ENCODE results near the gene MISP.

Gene MISP

DNA sequence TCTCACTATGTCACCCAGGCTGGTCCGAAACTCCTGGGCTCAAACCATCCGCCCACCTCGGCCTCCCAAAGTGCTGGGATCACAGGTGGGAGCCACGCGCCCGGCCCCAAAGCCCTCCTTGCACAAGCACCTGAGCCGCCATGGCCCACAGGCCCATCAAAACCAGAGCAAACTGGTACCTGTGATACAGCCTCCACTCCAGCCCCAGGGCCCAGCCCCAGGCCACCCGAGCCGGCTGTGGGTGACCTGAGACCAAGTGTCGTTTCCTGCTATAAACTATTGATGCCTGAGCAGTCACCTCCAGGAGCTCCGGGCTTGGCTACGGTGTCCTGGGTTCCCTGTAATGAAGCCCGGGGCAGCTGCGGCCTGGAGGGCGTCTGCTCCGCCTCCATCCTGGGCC is 36.6 kb downstream of the MISP start:
- Histone ChIP-seq H3K27ac (ENCODE audit: low read length) (no peak overlapping the region), H3K9me3 (ENCODE audit: insufficient read depth, low read depth, low read length) (no peaks in the 10 kb centered on the region), H3K4me1 (ENCODE audit: insufficient read depth, low read length) (peaks cover 19% of the 10 kb centered on the region; the same call in 1 of the 2 replicates), H3K36me3 (ENCODE audit: insufficient read depth, low read depth, low read length) (no peaks in the 10 kb centered on the region), H3K9ac (ENCODE audit: low read depth, low read length) (no peak overlapping the region), H3K27me3 (ENCODE audit: insufficient read depth, low read length) (no peaks in the 10 kb centered on the region), H3K4me3 (ENCODE audit: low read length) (no peak overlapping the region)

DNA sequence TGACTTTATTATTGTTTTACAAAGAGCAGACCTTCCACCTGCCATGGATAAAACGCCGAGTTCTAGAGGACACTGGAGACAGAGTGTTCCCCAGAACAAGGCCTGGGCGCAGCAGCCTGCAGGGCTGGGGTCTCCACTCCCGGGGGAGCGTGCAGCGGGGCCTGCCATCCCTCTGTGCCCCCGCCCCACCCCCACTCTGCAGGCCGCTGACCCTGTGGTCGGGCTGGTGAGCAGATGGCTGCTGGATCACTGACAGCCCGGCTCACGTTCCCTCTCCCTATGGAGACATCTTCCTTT is 37.7 kb downstream of the MISP start:
- no peak overlapping the region for H3K4me3 ChIP-seq (ENCODE audit: low read length)
- H3K27me3 ChIP-seq (ENCODE audit: insufficient read depth, low read length): no peaks in the 10 kb centered on the region
- peaks cover 15% of the 10 kb centered on the region; the same call in 1 of the 2 replicates for H3K4me1 ChIP-seq (ENCODE audit: insufficient read depth, low read length)
- no peaks in the 10 kb centered on the region for H3K36me3 ChIP-seq (ENCODE audit: insufficient read depth, low read depth, low read length)
- H3K27ac ChIP-seq (ENCODE audit: low read length): no peak overlapping the region
- H3K9ac ChIP-seq (ENCODE audit: low read depth, low read length): peak overlapping the region; percentile 67; the same call in 1 of the 2 replicates
- no peaks in the 10 kb centered on the region for H3K9me3 ChIP-seq (ENCODE audit: insufficient read depth, low read depth, low read length)

DNA sequence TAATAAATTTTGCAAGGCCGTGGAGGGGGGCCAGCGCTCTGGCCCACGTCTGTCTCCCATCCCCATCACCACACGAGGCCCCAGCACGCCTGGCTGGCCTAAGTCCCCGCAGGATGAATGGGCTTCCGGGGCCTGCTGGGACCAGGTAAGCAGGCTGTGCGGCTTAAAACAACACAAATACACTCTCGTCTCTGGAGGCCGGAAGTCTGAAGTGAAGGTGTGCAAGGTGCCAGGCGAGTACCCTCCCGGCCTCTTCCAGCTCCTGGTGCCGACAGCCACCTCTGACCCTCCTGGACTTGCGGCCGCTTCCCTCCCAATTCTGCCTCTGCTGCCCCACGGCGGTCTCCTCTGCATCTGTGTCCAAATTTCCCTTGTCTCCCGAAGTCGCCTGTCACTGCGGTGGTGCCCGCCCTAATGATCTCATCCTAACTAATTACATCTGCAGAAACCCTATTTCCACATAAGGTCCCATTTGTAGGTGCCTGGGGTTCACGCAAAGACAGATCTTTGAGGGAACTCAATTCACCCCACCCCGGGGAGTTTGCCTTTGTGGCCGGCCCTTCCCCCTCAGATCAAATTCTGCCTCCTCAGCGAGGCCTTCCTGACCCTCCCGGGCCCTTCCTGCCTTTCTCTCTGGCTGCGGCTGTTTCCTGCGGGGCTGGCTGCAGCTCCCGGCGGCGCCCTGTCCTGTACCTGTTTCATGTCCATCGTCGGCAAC is 38.2 kb downstream of the MISP start:
- Histone ChIP-seq H3K9me3 (ENCODE audit: insufficient read depth, low read depth, low read length) (no peaks in the 10 kb centered on the region), H3K27ac (ENCODE audit: low read length) (peak overlapping the region; percentile 65), H3K4me1 (ENCODE audit: insufficient read depth, low read length) (peaks cover 15% of the 10 kb centered on the region; the same call in 1 of the 2 replicates), H3K27me3 (ENCODE audit: insufficient read depth, low read length) (no peaks in the 10 kb centered on the region), H3K4me3 (ENCODE audit: low read length) (peak overlapping the region; percentile 5; the same call in 1 of the 2 replicates), H3K36me3 (ENCODE audit: insufficient read depth, low read depth, low read length) (no peaks in the 10 kb centered on the region), H3K9ac (ENCODE audit: low read depth, low read length) (peak overlapping the region; percentile 67)

DNA sequence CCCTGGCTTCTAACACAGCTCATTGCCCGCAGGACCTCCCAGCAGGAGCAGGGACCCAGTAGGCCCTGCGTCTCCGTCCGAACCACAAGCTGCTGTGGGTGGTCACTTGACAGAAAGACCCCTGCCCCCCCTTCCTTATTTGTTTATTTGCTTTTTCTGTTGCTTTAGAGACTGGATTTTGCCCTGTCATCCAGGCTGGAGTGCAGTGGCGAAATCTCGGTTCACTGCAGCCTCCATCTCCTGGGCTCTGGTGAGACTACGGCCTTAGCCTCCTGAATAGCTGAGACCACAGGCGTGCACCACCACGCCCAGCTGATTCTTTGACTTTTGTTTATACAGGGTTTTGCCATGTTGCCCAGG is 38.8 kb downstream of the MISP start:
- Histone ChIP-seq H3K9me3 (ENCODE audit: insufficient read depth, low read depth, low read length) (no peaks in the 10 kb centered on the region), H3K27ac (ENCODE audit: low read length) (peak overlapping the region; percentile 65), H3K27me3 (ENCODE audit: insufficient read depth, low read length) (no peaks in the 10 kb centered on the region), H3K4me1 (ENCODE audit: insufficient read depth, low read length) (peaks cover 15% of the 10 kb centered on the region; the same call in 1 of the 2 replicates), H3K9ac (ENCODE audit: low read depth, low read length) (peak overlapping the region; percentile 67; the same call in 1 of the 2 replicates), H3K36me3 (ENCODE audit: insufficient read depth, low read depth, low read length) (no peaks in the 10 kb centered on the region), H3K4me3 (ENCODE audit: low read length) (no peak overlapping the region; the same call in 1 of the 2 replicates)

DNA sequence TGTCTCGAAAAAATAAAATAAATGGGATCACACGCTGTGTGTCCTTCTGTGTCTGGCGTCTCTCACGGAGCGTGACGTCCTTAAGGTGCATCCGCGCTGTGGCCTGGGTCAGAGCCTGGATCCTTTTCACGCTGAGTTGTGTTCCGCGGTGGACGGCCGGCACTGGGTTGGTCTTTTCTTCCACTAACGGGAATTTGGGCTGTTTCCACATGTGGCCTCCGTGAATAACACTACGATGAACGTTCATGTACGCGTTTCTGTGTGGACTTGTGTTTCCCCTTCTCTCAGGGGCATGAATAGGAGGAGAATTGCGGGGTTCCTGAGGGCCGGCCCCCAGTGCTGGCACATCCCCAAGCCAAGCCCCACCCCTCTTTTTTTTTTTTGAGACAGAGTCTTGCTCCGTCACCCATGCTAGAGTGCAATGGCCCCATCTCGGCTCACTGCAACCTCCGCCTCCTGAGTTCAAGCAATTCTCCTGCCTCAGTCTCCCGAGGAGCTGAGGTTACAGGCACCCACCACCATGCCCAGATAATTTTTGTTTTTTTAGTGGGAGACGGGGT is 40.2 kb downstream of the MISP start:
- H3K27me3 ChIP-seq (ENCODE audit: insufficient read depth, low read length): no peaks in the 10 kb centered on the region
- no peak overlapping the region for H3K27ac ChIP-seq (ENCODE audit: low read length)
- H3K9ac ChIP-seq (ENCODE audit: low read depth, low read length): no peak overlapping the region

DNA sequence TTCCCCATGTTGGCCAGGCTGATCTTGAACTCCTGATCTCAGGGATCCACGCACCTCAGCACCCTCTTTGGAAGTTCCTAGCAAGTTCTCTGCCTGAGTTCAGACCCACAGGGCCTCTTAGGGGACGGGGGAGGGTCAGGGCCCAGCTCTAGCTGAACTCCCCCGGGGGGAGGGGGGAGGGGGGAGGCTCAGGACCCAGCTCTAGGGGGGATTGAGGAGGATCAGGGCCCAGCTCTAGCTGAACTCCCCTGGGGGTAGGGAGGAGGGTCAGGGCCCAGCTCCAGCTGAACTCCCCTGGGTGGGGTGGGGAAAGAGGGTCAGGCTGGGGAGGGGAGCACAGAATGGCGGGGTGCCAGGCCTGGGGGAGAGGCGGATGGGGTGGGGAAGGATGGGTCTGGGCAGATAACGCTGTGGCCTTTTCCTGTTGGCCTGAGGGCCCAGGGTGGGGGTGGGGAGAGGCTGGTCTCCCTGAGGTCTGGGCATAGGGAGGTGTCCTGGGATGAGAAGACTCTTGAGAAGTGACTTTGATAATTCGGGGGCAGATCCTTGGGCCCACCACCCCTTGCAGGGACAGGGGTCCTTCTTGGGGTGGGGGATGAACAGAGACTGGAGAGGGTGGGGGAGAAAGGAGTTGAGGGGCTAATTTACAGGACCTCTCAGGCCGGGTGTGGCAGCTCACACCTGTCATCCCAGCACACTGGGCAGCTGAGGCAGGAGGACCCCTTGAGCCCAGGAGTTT is 40.8 kb downstream of the MISP start:
- H3K9me3 ChIP-seq (ENCODE audit: insufficient read depth, low read depth, low read length): no peaks in the 10 kb centered on the region
- H3K36me3 ChIP-seq (ENCODE audit: insufficient read depth, low read depth, low read length): no peaks in the 10 kb centered on the region
- no peak overlapping the region for H3K27ac ChIP-seq (ENCODE audit: low read length)
- H3K27me3 ChIP-seq (ENCODE audit: insufficient read depth, low read length): no peaks in the 10 kb centered on the region
- peaks cover 15% of the 10 kb centered on the region; the same call in 1 of the 2 replicates for H3K4me1 ChIP-seq (ENCODE audit: insufficient read depth, low read length)
- no peak overlapping the region for H3K4me3 ChIP-seq (ENCODE audit: low read length)
- H3K9ac ChIP-seq (ENCODE audit: low read depth, low read length): no peak overlapping the region

More for the DNA sequence above, 40.2 kb downstream of the MISP start:
- no peaks in the 10 kb centered on the region for H3K9me3 ChIP-seq (ENCODE audit: insufficient read depth, low read depth, low read length)
- H3K4me1 ChIP-seq (ENCODE audit: insufficient read depth, low read length): peaks cover 15% of the 10 kb centered on the region; the same call in 1 of the 2 replicates
- no peak overlapping the region for H3K4me3 ChIP-seq (ENCODE audit: low read length)
- H3K36me3 ChIP-seq (ENCODE audit: insufficient read depth, low read depth, low read length): no peaks in the 10 kb centered on the region

DNA sequence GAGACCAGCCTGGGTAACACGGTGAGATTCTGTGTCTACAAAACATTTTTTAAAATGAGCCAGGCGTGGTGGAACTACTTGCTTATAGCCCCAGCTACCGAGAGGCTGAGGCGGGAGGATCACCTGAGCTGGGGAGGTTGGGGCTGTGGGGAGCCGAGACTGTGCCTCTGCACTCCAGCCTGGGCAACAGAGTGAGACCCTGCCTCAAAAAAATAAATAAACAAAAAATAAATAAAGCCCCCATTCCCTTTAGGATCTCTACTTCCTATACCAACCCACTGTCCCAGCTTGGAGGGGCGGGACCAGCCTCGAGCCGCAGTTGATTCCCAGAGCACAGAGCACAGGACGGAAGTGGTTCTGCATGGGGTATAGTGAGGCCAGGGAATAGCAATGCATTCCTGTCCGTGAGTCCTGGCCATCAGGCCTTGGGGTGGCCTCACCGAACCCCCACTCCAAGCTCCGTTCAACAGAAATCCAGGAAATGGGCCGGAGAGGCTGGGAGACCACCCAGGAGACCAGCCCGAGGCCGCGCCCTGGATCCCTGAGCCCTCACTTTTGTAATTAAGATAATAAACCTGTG is 41.5 kb downstream of the MISP start:
- H3K9me3 ChIP-seq (ENCODE audit: insufficient read depth, low read depth, low read length): no peaks in the 10 kb centered on the region
- peaks cover 15% of the 10 kb centered on the region; the same call in 1 of the 2 replicates for H3K4me1 ChIP-seq (ENCODE audit: insufficient read depth, low read length)
- H3K4me3 ChIP-seq (ENCODE audit: low read length): no peak overlapping the region
- no peaks in the 10 kb centered on the region for H3K27me3 ChIP-seq (ENCODE audit: insufficient read depth, low read length)
- H3K27ac ChIP-seq (ENCODE audit: low read length): no peak overlapping the region
- no peak overlapping the region for H3K9ac ChIP-seq (ENCODE audit: low read depth, low read length)
- H3K36me3 ChIP-seq (ENCODE audit: insufficient read depth, low read depth, low read length): no peaks in the 10 kb centered on the region

DNA sequence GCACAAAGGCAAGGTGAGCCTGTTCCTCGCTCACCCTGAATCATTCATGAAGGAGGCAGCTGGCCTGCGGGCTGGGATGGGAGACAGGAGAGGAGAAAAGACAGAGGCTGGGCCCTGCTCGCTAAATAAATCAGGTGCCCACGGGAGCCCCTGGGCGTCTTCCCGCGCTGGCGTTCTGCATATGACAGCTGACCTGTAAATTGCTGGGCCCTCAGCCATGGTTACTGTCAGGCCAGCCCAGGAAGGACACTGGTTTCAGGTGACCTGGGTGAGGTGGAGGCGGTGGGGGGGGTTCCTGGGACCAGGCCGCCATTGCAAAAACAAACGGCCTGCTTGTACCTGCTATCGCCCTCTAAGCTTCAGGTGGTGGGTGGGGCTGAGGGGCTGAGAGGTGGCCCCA is 42.9 kb downstream of the MISP start:
- Histone ChIP-seq H3K9me3 (ENCODE audit: insufficient read depth, low read depth, low read length) (no peaks in the 10 kb centered on the region), H3K4me3 (ENCODE audit: low read length) (no peak overlapping the region), H3K9ac (ENCODE audit: low read depth, low read length) (no peak overlapping the region), H3K27ac (ENCODE audit: low read length) (no peak overlapping the region), H3K36me3 (ENCODE audit: insufficient read depth, low read depth, low read length) (peaks cover 7% of the 10 kb centered on the region; the same call in 1 of the 2 replicates), H3K27me3 (ENCODE audit: insufficient read depth, low read length) (no peaks in the 10 kb centered on the region), H3K4me1 (ENCODE audit: insufficient read depth, low read length) (peaks cover 11% of the 10 kb centered on the region; the same call in 1 of the 2 replicates)

DNA sequence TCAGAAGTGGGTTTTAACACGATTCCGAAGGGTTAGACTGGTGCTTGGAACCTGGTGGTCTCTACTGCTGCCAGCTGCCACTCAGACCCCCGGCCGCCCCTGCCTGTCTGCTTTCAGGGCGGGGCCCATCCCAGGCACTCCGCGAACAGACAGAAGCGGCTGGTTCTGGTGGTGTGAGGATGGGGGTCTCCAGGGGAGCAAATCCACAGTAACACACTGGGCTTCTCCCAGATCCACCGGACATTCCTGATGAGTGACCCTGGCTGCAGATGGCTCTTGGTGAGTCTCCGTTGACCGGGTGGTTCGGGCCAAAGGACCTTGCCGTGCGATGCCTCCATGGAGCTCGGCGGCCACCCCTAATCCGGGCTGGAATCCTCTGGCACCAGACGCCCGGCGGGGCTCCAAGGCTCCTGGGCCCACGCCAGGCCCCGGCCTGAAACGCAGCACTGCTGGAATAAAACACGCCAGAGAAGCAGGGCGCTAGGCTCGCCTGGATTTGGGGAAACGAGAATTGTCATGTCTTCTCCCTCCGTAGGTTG is 44.2 kb downstream of the MISP start:
- Histone ChIP-seq H3K27ac (ENCODE audit: low read length) (no peak overlapping the region), H3K4me1 (ENCODE audit: insufficient read depth, low read length) (peaks cover 7% of the 10 kb centered on the region), H3K27me3 (ENCODE audit: insufficient read depth, low read length) (no peaks in the 10 kb centered on the region), H3K9ac (ENCODE audit: low read depth, low read length) (no peak overlapping the region), H3K36me3 (ENCODE audit: insufficient read depth, low read depth, low read length) (peaks cover 20% of the 10 kb centered on the region), H3K9me3 (ENCODE audit: insufficient read depth, low read depth, low read length) (no peaks in the 10 kb centered on the region), H3K4me3 (ENCODE audit: low read length) (no peak overlapping the region)

DNA sequence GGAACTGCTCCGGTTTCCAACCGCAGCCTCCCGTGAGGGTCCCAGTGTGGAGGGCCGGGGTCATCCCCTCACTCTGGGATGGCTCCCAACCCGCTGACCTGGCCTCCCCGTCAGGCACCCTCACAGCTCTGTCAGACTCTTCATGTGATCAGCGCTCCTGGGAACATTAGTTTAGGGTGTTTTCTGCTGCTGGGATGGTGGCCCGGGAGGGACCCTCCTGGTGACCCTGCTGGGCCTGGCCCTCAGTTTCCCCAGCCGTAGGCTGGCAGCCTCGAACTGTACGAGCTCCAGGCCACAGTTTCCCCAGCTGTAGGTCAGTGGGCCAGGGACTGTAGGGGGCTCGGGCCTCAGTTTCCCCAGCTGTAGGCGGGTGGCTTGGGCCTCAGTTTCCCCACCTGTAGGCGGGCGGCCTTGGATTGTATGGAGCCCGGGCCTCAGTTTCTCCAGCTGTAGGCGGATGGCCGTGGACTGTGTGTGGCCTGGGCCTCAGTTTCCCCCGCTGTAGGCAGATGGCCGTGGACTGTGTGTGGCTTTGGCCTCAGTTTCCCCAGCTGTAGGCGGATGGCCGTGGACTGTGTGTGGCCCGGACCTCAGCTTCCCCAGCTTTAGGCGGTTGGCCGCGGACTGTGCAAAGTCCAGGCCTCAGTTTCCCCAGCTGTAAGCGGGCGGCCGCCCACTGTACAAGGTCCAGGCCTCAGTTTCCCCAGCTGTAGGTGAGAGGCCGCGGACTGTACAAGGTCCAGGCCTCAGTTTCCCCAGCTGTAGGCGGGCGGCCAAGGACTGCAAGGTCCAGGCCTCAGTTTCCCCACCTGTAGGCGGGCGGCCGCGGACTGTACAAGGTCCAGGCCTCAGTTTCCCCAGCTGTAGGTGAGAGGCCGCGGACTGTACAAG is 45.0 kb downstream of the MISP start:
- Histone ChIP-seq H3K4me1 (ENCODE audit: insufficient read depth, low read length) (peaks cover 13% of the 10 kb centered on the region), H3K36me3 (ENCODE audit: insufficient read depth, low read depth, low read length) (peaks cover 28% of the 10 kb centered on the region), H3K9ac (ENCODE audit: low read depth, low read length) (no peak overlapping the region; the same call in 1 of the 2 replicates), H3K27ac (ENCODE audit: low read length) (no peak overlapping the region), H3K9me3 (ENCODE audit: insufficient read depth, low read depth, low read length) (no peaks in the 10 kb centered on the region), H3K4me3 (ENCODE audit: low read length) (no peak overlapping the region), H3K27me3 (ENCODE audit: insufficient read depth, low read length) (no peaks in the 10 kb centered on the region)

Data from iPS-20b (cell line).